Mesothelial cell of epicardium (in vitro differentiated cells): ENCODE results near the gene ABCA1. TPM values are rescaled to one million over a fixed set of nuclear protein-coding genes. Genes with fewer than 3 reads are reported as not detected.

Source experiments
- DNase-seq, 2 experiments: peaks; one replicate each; pipeline ENCODE4 v3.0.0; 2021; ENCODE audit warnings: low spot score in 2 of 2; ENCODE audit not compliant: unreplicated experiment in 2 of 2
- H3K27ac Mint-ChIP-seq: 2 replicates; pipeline ENCODE4 v1.8.0; 2021; ENCODE audit warnings: mixed read lengths
- H3K27me3 Mint-ChIP-seq: 2 replicates; pipeline ENCODE4 v1.8.0; 2021; ENCODE audit warnings: low read depth, mixed read lengths
- H3K36me3 Mint-ChIP-seq: 2 replicates; pipeline ENCODE4 v1.8.0; 2021; ENCODE audit warnings: mixed read lengths
- H3K4me1 Mint-ChIP-seq: 2 replicates; pipeline ENCODE4 v1.8.0; 2021; ENCODE audit warnings: mixed read lengths
- H3K4me3 Mint-ChIP-seq: 2 replicates; pipeline ENCODE4 v1.8.0; 2021; ENCODE audit warnings: mild to moderate bottlenecking, moderate library complexity, mixed read lengths
- H3K9me3 Mint-ChIP-seq: 2 replicates; pipeline ENCODE4 v1.8.0; 2021; ENCODE audit warnings: mixed read lengths
- CTCF ChIP-seq: fragments of 200-600 bp; sonication (generic); IDR thresholded peaks from one replicate; pipeline ENCODE4 v1.5.0; 2021; ENCODE audit warnings: antibody characterized with exemption; ENCODE audit not compliant: unreplicated experiment
- total RNA-seq: library from RNA; stranded (reverse); gene quantifications from 3 replicates; pipeline ENCODE4 v1.2.1, GENCODE V29; 2021

ABCA1 gene
- total RNA-seq, 1 donor from 2014 or later: 39.9 TPM

- Mint-ChIP-seq H3K36me3 (no peaks in the 10 kb centered on the region), H3K27ac (no peak overlapping the region), H3K4me1 (no peaks in the 10 kb centered on the region), H3K9me3 (no peaks in the 10 kb centered on the region), H3K4me3 (no peak overlapping the region), H3K27me3 (no peaks in the 10 kb centered on the region)
- no peak for TF ChIP-seq CTCF
- no peak for DNase-seq
Measured at GRCh38 chr9:104951487-104951886, 23.5 kb upstream of the ABCA1 start.

GRCh38 chr9:104950838-104951237, 22.9 kb upstream of the ABCA1 start:
- no peaks in the 10 kb centered on the region for H3K4me1 Mint-ChIP-seq
- H3K27me3 Mint-ChIP-seq: no peaks in the 10 kb centered on the region
- no peak overlapping the region for H3K27ac Mint-ChIP-seq
- TF ChIP-seq CTCF: no peak
- no peak overlapping the region for H3K4me3 Mint-ChIP-seq
- H3K9me3 Mint-ChIP-seq: no peaks in the 10 kb centered on the region
- no peaks in the 10 kb centered on the region for H3K36me3 Mint-ChIP-seq
- no peak for DNase-seq

GRCh38 chr9:104948277-104948676, 20.3 kb upstream of the ABCA1 start:
- H3K4me3 Mint-ChIP-seq: no peak overlapping the region
- TF ChIP-seq CTCF: no peak
- H3K9me3 Mint-ChIP-seq: no peaks in the 10 kb centered on the region
- DNase-seq: no peak
- H3K36me3 Mint-ChIP-seq: no peaks in the 10 kb centered on the region
- H3K27me3 Mint-ChIP-seq: no peaks in the 10 kb centered on the region
- H3K27ac Mint-ChIP-seq: no peak overlapping the region
- peaks cover 9% of the 10 kb centered on the region for H3K4me1 Mint-ChIP-seq

- no peak for TF ChIP-seq CTCF
- Mint-ChIP-seq H3K4me1 (peaks cover 9% of the 10 kb centered on the region), H3K4me3 (no peak overlapping the region), H3K9me3 (no peaks in the 10 kb centered on the region), H3K27me3 (no peaks in the 10 kb centered on the region), H3K36me3 (no peaks in the 10 kb centered on the region), H3K27ac (no peak overlapping the region)
- no peak for DNase-seq
Measured at GRCh38 chr9:104944871-104945270, 16.9 kb upstream of the ABCA1 start.

- no peak overlapping the region for H3K4me3 Mint-ChIP-seq
- H3K27ac Mint-ChIP-seq: no peak overlapping the region
Measured at GRCh38 chr9:104944356-104944755, 16.4 kb upstream of the ABCA1 start.

More at GRCh38 chr9:104944356-104944755, 16.4 kb upstream of the ABCA1 start:
- H3K4me1 Mint-ChIP-seq: peaks cover 9% of the 10 kb centered on the region
- no peaks in the 10 kb centered on the region for H3K36me3 Mint-ChIP-seq
- no peaks in the 10 kb centered on the region for H3K27me3 Mint-ChIP-seq
- H3K9me3 Mint-ChIP-seq: no peaks in the 10 kb centered on the region
- TF ChIP-seq CTCF: no peak
- DNase-seq: no peak
